IPS DF 4.7 (cell line): ENCODE data around the gene AK4.

Experiments used
- DNase-seq: peaks from one replicate; pipeline ENCODE4 v3.0.0-alpha.2; 2013; ENCODE audit warnings: low spot score; ENCODE audit errors: extremely low read depth

AK4 gene

DNA sequence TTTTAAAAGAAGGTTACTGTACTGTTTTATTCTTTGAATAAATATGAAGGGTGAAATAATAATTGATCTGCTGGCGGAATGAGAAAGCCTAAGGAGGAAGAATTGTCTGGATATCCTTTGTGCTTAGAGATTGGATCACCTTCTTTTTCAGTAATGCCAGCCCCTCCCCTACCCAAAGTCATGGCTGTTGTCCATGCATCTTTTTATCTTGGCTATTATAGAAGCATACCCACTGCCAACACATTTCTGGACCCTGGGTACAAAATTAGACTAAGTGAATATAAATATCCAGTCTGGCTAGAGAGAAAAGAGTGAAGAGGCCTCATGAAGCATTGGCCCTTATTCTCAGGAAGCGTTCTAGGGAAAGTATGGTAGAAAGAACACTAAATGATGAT, 28.1 kb downstream of the AK4 start:
- no peak for DNase-seq

GRCh38 chr1:65176591-65176990, 28.6 kb downstream of the AK4 start:
- DNase-seq: no peak

- DNase-seq: no peak
Measured at GRCh38 chr1:65177457-65177856, 29.5 kb downstream of the AK4 start.

DNA sequence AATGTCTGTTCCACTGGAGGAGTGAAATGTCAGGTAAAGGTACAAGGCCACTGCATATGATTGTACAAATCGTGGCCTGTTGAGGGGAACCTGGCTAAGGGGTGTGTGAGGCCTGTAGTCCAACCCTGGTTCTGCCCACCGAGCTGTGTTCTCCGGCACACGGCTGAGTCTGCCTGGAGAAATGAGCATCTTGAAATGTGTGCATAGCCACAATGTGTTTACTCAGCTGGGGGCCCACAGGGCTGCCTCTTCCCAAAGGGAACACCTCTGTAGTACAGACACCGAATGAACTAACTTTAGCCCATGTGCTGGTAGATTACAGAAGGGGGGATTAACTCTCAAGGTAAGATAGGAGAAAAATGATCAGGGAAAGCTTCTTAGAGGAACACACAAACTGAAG, 30.2 kb downstream of the AK4 start:
- no peak for DNase-seq

DNA sequence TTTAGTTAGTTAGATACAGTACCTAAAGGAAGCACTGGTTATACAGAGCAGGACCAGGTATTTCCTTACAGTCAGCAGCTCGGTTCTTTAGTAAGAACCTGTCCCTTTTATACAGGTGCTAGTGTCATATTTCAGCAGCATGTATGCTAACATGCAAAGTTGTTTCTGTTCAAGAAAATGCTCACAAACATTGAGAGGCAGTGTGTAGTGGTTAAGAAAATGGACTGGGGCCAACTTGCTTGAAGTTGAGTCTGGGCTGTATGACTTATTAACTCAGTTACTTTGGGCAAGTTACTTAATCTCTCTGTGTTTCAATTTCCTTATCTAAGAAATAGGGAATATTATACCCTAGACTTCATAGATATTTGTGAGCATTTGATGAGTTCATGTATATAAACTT, 31.1 kb downstream of the AK4 start:
- no peak for DNase-seq

GRCh38 chr1:65180977-65181376, 33.0 kb downstream of the AK4 start:
- DNase-seq: no peak

DNA sequence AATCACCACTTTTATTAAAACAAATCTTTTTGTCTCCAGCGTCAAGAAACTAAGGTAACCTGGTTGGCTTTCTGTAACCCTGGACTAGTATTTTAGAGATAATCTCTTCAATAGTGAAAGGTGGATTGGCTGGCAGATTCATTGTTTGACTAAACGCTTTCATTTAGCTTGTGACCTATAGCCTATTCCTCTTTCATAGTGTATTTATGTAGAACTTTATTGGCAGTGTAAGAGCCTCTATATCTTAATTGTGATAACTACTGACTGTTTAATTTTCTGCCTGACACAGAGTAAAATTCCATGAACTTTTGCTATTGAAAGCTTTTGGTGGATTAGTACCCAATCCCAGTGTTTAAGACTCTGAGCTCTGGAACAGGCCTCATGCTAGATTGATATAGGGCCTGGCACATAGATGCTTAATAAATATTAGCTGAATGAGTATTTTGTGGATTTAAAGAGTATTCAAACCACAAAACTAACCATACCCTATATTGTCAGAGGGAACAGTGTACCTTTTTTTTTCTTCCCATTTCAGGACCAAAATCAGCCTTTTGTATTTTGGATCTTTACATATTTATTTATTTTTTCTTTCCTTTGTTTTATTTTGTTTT, 34.8 kb downstream of the AK4 start:
- no peak for DNase-seq

- no peak for DNase-seq
Measured at GRCh38 chr1:65189576-65190115, 41.6 kb downstream of the AK4 start.

DNA sequence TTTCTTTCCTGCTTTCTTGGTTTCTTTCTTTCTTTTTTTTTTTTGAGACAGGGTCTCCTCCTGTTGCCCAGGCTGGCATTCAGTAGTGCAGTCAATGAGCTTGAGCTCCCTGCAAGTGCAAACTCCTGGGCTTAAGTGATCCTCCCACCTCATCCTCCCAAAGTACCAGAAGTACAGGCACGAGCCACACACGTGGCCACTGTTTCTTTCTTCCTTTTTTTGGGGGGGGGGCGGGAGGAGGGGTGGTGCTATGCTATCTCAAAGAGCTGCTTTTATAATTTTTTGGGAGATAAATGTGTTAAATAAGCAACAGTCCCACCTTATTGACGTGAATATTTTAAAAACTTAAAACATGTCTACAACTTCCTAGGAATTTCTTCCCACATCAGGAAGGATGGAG, 42.2 kb downstream of the AK4 start:
- DNase-seq: no peak

- no peak for DNase-seq
Measured at GRCh38 chr1:65193129-65193695, 45.2 kb downstream of the AK4 start.

- DNase-seq: no peak
Measured at GRCh38 chr1:65195495-65196417, 47.8 kb downstream of the AK4 start.

DNA sequence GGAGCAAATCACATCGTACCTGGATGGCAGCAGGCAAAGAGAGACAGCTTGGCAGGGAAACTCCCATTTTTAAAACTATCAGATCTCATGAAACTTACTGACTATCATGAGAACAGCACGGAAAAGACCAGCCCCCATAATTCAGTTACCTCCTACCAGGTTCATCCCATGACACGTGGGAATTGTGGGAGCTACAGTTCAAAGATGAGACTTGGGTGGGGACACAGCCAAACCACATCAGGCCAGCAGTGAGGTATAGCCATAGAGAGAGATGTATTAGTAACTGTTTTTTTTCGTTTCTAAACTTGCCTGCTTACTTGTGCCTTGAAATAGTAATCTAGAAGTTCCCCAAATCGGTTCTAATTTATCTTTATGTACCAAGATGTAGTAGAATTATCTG, 48.9 kb downstream of the AK4 start:
- DNase-seq: no peak

DNA sequence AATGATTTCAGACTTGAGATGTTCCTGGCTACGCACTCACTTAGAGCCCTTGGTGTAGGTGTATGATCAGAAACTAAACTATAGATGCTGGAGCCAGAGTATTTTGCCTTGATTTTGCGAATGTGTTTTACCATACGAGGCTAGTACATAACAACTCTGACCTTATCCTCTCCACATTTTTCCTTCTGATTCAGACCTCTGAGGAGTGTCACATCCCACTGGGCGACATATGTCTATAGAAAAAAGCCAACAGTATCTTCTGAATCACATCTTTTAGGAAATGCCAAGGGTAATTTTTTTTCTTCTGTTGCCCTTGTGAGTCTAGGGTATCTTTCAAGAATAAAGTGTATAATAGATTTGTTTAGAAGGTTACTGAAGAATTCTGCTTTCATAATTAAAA, 49.6 kb downstream of the AK4 start:
- DNase-seq: no peak

DNA sequence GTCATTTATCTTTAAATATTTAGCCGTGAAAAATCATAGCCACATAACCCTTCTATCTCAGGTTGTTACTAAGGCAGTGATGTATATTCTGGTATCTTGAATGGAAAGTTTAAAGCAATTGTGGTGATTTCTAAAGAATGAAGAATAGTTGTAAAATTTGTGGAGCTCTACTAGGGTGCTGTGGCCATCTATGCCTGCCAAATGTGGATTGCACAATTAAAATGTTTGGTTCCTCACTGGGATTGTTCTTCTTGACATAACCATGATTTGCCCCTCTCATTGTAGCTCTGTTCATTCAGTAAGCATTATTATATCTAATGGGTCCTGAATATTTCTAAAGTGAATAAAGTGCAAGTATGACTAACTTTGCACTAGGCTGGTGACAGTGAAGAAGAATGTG, 50.1 kb downstream of the AK4 start:
- DNase-seq: no peak

- DNase-seq: no peak
Measured at GRCh38 chr1:65200411-65200810, 52.4 kb downstream of the AK4 start.

DNA sequence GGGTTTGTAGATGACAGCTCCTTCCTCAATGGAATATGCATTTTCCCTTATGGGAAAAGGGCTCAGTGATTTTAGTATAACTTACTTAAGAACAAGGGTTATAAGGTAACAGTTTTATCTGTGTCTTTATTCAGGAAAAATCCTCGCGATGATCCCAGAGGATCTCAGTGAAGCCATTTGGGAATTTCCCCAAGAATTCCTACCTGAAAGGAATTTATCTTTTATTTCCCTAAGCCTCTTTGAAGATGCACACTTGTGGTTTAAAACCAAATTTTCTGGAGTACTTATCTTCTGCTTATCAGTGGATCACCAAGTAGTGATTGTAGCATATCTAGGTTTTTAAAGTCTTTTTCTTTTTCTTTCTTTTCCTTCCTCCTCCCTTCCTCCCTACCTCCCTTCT, 58.8 kb downstream of the AK4 start:
- DNase-seq: no peak

- no peak for DNase-seq
Measured at GRCh38 chr1:65207317-65207716, 59.3 kb downstream of the AK4 start.

DNA sequence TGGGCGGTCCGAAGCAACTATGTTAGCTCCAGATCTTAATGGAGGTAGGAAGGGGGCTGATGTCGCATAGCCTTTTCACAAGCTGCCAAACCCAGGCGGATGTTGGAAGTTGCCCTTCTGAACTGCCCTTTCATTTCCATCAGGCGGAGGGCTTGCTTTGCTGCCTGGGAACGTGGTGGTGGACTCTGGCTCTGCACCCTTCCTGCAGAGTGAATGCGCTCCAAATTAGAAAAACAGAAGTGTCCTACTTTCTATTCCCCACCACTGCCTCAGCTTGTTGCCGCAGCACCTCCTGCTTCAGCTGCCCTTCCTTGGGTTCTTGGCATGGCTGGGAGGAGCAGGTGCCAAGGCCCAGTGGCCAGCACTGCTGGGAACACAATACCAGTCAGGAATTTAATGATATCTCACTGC, 60.6 kb downstream of the AK4 start:
- DNase-seq: no peak

- no peak for DNase-seq
Measured at GRCh38 chr1:65209005-65209885, 61.2 kb downstream of the AK4 start.

GRCh38 chr1:65210325-65210724, 62.3 kb downstream of the AK4 start:
- no peak for DNase-seq

DNA sequence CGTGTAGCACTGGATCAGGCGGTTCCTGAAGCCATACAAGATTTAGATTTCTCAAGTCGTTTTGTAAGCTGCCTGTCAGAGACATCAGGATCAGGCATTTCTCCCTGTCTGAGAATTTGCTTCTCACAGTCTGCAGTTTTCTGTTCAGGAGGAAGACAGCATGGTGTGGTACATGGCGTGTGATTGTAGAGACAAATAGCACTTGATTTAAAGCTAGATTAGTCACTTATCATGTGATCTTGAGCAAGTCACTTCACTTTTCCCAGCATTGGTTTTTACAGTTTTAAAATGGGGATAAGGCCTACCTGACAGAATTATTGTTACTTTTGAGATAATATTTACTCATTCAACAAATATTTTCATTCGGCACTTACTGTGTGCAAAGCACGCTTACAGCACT, 63.3 kb downstream of the AK4 start:
- no peak for DNase-seq
